Measurements from ENCODE around the gene RHBDF1.

RHBDF1 gene

GRCh38 chr16:91484-91883, 19.1 kb upstream of the RHBDF1 start:
- DNase-seq = no peak

DNA sequence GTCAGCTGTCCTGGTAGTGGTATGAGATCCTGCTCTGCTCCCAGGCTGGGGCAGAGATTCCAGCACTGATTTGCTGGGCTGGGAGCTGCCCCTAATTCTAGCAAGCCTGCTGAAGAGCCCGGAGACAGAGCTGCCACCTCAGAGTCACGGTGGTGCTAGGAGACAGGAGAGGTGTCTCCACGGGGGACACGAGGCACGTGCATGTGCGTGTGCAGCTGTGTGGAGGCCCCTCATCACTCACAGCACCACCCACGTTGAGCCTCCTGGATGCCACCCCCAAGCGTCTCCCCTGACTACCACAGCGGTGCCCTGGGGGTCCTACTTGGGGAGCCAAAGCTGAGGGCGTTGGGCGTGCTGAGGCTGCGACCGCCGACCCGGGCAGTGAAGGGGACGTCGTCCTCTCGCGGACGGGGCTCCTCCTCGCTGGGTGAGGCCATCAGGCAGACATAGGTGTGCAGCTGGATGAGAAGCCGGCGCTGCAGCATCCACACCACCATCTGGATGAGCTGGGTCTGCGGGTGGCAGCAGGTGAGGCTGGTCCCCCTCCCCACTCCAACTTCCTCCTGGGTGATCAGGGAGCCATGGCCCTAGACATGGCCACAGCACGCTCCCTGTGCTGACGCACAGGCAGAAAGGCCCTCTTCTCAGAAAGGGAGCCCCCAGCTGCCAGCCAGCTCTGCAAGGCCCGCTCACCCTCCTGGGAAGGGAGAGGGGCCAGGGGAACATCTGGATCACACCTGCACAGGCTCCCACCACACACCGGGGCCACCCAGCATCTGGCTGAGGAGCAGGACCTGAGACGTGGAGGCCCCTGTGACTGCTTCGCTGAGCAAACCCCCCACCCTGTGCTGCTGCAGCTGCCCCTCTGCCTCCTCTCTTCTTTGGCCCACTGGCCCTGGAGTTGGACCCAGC, 17.2 kb upstream of the RHBDF1 start:
- no peak for DNase-seq

- DNase-seq = no peak
Observed at GRCh38 chr16:88613-89012, 16.2 kb upstream of the RHBDF1 start.

GRCh38 chr16:86483-86952, 14.1 kb upstream of the RHBDF1 start:
- no peak for DNase-seq

DNA sequence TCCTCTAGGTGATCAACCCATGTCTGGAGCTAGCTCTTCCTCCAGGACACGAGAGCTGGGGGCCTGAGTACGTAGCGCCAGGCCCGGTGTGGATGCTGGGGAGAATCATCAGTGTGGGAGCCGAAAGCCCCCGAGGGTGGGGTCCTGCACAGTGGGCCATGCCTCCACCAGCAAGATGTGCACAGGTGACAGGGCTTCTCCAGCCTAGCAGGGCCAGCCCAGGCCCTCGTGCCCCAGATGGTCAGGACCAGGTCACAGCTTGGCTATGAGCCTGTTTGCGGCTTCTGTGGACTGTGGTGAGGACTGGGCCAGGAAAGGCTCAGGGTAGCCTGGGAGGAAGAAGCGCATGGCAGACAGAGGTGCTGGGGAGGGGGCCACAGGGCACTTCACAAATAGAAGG, 13.4 kb upstream of the RHBDF1 start:
- no peak for DNase-seq

- no peak for DNase-seq
Observed at GRCh38 chr16:85407-85782, 13.0 kb upstream of the RHBDF1 start.

GRCh38 chr16:84718-85406, 12.4 kb upstream of the RHBDF1 start:
- peak; percentile 70 for DNase-seq

GRCh38 chr16:83781-84615, 11.6 kb upstream of the RHBDF1 start:
- peak; percentile 61 for DNase-seq

DNA sequence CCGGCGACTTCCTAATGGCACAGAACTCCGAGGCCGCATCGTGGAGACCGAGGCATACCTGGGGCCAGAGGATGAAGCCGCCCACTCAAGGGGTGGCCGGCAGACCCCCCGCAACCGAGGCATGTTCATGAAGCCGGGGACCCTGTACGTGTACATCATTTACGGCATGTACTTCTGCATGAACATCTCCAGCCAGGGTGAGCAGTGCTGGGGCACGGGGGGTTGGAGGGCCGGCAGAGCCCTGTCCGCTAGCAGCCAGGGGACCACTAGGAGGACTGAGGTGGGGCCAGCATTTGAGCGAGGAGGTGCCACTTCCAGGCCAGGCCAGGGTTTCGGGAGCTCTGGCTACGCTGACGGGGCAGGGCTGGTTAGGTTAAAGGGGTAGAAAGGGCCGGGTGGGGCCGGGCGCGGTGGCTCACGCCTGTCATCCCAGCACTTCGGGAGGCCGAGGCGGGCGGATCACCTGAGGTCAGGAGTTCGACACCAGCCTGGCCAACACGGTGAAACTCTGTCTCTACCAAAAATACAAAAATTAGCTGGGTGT, 10.7 kb upstream of the RHBDF1 start:
- no peak for DNase-seq

DNA sequence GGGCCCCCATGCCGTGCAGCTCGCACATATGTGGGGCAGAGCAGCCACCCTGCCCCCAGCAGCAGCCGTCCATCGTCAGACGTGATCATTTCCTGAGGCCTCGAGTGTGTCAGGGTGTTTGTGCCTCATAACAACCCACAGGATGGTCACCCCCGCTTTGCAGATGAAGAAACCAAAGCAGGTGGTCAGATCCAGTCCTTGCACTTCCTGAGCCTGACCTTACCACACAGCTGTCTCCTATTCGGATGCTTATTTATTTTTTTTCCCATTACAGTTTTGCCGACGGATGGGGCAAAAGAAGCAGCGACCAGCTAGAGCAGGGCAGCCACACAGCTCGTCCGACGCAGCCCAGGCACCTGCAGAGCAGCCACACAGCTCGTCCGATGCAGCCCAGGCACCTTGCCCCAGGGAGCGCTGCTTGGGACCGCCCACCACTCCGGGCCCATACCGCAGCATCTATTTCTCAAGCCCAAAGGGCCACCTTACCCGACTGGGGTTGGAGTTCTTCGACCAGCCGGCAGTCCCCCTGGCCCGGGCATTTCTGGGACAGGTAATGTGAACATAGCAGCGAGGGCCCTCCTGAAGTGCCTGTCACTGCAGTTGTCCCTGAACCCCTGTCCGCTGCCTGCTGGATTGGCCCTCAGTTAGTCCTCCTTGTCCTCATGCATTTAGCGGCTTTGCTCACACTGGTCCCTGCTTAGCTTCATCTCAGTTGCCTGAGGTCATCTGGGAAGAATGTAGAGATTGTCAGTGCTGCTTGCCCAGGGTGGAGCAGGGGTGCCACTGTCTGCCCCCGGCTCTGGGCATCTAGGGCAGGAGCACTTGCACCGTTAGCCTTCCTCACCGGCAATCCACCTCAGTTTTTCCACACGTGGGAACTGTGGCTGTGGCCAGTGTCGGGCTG, 7.0 kb upstream of the RHBDF1 start:
- no peak for DNase-seq

- DNase-seq = no peak
Observed at GRCh38 chr16:78444-79150, 6.2 kb upstream of the RHBDF1 start.

- DNase-seq = peak; percentile 47
Observed at GRCh38 chr16:77807-78443, 5.5 kb upstream of the RHBDF1 start, which contains the start of gene MPG. Gene MPG (plus strand): TSS chr16:78225. CDS start chr16:78310, 85 bp downstream.

GRCh38 chr16:77273-77806, 4.9 kb upstream of the RHBDF1 start:
- peak; percentile 44 for DNase-seq

GRCh38 chr16:76535-77272, 4.3 kb upstream of the RHBDF1 start:
- DNase-seq = peak; percentile 10

DNA sequence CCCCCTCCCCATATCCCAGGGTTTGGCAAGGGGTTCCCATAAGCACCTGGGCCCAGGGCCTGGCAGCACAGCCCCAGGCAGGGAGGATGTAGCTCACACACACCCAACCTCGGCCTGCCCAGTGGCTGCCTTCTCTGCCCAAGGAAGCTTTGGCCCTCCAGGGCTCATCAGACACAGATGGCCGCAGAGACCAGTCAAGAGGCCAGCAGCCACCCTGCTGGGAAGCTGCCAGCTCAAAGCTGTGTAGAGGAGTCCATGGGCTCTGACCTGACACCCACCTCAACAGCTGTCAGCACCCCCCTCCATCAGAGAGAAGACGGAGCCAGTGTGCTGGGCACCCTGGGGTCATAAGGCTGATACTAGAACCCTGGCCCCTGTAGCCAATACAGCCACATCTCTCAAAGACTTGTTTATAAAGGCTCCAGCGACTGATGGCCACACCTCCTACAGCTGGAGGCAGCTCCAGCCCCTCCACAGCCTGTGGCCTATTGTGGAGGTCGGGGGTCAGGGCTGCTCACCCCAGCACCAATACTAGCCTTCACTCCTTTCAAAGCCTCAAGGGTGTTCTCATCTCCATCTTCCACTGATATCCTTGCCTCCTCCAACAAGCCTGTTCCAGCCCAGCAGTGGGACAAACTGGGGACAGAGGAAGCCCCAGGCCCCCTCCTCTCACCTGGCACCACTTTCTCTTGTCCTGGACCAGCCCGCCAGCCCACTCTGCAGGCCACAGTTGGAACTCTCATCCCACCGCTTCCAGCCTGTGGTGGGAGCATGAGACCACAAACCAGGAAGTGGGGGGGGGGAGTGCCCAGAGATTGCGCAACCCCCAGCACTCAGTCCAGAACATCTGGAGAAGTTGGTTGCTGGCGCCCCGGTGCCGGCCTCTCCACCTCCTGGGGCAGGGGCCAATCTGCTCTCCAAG, 3.4 kb upstream of the RHBDF1 start:
- peak; percentile 12 for DNase-seq

DNA sequence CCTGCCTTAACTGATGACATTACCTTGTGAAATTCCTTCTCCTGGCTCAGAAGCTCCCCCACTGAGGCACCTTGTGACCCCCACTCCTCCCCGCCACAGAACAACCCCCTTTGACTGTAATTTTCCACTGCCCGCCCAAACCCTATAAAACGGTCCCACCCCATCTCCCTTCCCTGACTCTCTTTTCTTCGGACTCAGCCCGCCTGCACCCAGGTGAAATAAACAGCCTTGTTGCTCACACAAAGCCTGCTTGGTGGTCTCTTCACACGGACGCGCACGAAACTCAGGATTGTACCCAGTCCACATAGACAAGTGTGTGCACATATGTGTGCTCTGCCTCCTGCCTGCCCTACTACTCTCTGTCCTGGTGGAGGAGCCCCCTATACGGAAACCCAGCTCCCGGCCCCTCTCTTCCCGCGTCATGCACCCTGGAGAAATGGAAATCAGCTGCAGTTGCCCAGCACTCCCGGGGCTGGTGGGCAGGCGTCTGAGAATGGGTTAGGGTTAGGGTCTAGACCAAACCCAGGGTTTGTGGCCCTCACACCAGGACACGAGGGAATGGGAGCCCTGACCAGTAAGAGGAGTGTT, 2.4 kb upstream of the RHBDF1 start:
- no peak for DNase-seq

GRCh38 chr16:74051-74746, 1.8 kb upstream of the RHBDF1 start:
- no peak for DNase-seq

Data from NCI-H510A treated with DMSO at 0.1 percent for 48 hours (cell line).